ENCODE results near the gene SUPV3L1. TPM values are rescaled to one million over a fixed set of nuclear protein-coding genes. Genes with fewer than 3 reads are reported as not detected.

The SUPV3L1 gene
- total RNA-seq, 1 experiment from 2014 or later: 57.3 TPM

GRCh38 chr10:69224862-69225657, 45.0 kb downstream of the SUPV3L1 start:
- no peak overlapping the region for H3T11ph ChIP-seq (ENCODE audit: low read length)
- H2BK120ac ChIP-seq (ENCODE audit: low read depth, low read length, poor library complexity, severe bottlenecking): no peak overlapping the region
- Mint-ChIP-seq H3K4me3 (no peak overlapping the region), H3K27me3 (ENCODE audit: low read depth) (peaks cover 2% of the 10 kb centered on the region; the same call in 1 of the 2 replicates), H3K36me3 (ENCODE audit: insufficient read depth in 1 of 3, low read depth in 3 of 3) (no peaks in the 10 kb centered on the region), H3K4me1 (peaks cover 7 to 13% of the 10 kb centered on the region in 2 experiments), H3K27ac (no peak overlapping the region; a peak in 1 of 7 replicates), H3K9me3 (no peaks in the 10 kb centered on the region)
- H3K27me3 ChIP-seq (ENCODE audit: insufficient read depth, low read length): no peaks in the 10 kb centered on the region
- H3K9ac ChIP-seq (ENCODE audit: extremely low read depth, insufficient read length, low read length): no peak overlapping the region
- H3K23me2 ChIP-seq (ENCODE audit: insufficient read length, low read depth, low read length, poor library complexity, severe bottlenecking): no peaks in the 10 kb centered on the region
- H2BK5ac ChIP-seq (ENCODE audit: insufficient read length, low read length): no peak overlapping the region
- WGBS (ENCODE audit: extremely low coverage, insufficient read length, low lambda C conversion rate): no CpG with 5 or more reads among the region's 10 CpGs
- no peak overlapping the region for H2BK12ac ChIP-seq (ENCODE audit: insufficient read length, low read depth, low read length)
- no peak overlapping the region for H3K56ac ChIP-seq (ENCODE audit: insufficient read length, low read depth, low read length)
- no peak overlapping the region for H3K14ac ChIP-seq (ENCODE audit: insufficient read depth, low read length)
- H4K20me1 ChIP-seq (ENCODE audit: control insufficient read depth, insufficient read depth, insufficient read length): no peaks in the 10 kb centered on the region
- no peaks in the 10 kb centered on the region for H3K79me1 ChIP-seq (ENCODE audit: insufficient read depth, low read depth, low read length, poor library complexity, severe bottlenecking)
- DNase-seq: no peak
- H3K9me3 ChIP-seq (ENCODE audit: control insufficient read depth, low read depth, low read length): no peaks in the 10 kb centered on the region
- H4K8ac ChIP-seq (replicated peaks; ENCODE audit: insufficient read length, low read depth, low read length): no peak overlapping the region
- no peak overlapping the region for H2AFZ ChIP-seq (ENCODE audit: low read length)
- no peak overlapping the region for H4K5ac ChIP-seq (ENCODE audit: insufficient read length, low read depth, low read length)
- H3K4me1 ChIP-seq (ENCODE audit: insufficient read depth, low read length): peaks cover 4% of the 10 kb centered on the region; the same call in 1 of the 2 replicates
- H3K27ac ChIP-seq (ENCODE audit: insufficient read length, low read depth, low read length): no peak overlapping the region
- TF ChIP-seq CTCF (conservative IDR thresholded peaks at IDR 0.05): no peak
- no peak overlapping the region for H3K23ac ChIP-seq (ENCODE audit: insufficient read length, low read depth, low read length)
- H3K18ac ChIP-seq (ENCODE audit: insufficient read length, low read depth, low read length): no peak overlapping the region
- H3K4me2 ChIP-seq (ENCODE audit: insufficient read depth, insufficient read length, low read length): no peak overlapping the region
- H2BK15ac ChIP-seq (ENCODE audit: low read depth, low read length): no peak overlapping the region
- no peak overlapping the region for H4K91ac ChIP-seq (ENCODE audit: insufficient read length, low read depth, low read length)
- H3K4ac ChIP-seq (ENCODE audit: low read depth, low read length): no peak overlapping the region
- no peak overlapping the region for H2AK5ac ChIP-seq (ENCODE audit: insufficient read length, low read length)
- no peak overlapping the region for H2BK20ac ChIP-seq (ENCODE audit: low read depth, low read length, poor library complexity, severe bottlenecking)
- no peaks in the 10 kb centered on the region for H3K79me2 ChIP-seq (ENCODE audit: insufficient read depth, low read length)

All from H9 (cell line).